Measurements from ENCODE around the gene TAX1BP3.

The TAX1BP3 gene

DNA sequence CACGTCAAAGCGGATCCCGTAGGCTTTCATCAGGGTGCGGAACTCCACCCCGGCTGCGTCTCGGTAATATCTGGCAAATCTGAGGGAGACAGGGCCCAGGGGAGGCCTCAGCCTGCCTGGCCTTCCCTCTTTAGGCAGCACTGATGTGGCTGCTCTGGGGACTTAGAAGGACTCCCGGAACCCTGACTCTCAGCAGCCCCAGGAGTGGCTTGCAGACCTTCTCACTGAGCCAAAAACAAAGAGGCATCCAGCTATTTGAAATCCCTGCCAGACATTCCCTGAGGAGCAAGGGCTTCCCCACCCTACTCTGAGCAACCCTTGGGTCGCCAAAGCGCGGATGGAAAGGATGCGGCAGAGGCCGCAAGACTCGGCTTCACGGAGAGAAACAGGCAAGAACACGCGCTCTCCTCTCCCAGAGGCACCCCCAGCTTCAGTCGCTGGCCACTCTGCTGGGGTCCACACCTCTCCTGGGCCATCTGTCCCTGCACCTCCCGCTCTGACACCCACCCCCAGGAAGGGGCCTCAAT is 19.7 kb upstream of the TAX1BP3 start:
- DNase-seq, result peak in 1 of 2 experiments; percentile 18

DNA sequence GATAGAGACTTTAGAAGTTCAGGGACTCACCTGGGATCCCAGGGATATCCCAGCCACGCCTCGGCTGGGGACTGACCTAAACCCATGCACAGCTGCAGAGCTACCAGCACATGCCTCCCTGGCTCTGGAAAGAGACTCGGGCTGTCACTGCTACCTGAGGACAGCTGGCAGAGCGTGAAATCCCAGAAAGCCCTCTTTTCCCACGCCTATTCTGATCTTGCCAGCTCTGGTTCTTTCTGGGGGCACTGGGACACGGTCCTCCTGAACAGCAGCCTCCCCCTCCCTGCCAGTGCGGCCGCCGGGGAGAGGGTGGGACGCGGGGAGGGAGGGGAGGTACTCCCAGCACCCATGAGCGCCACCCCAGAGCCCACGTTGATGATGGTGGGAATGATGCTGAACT is 16.8 kb upstream of the TAX1BP3 start:
- no peak for DNase-seq

DNA sequence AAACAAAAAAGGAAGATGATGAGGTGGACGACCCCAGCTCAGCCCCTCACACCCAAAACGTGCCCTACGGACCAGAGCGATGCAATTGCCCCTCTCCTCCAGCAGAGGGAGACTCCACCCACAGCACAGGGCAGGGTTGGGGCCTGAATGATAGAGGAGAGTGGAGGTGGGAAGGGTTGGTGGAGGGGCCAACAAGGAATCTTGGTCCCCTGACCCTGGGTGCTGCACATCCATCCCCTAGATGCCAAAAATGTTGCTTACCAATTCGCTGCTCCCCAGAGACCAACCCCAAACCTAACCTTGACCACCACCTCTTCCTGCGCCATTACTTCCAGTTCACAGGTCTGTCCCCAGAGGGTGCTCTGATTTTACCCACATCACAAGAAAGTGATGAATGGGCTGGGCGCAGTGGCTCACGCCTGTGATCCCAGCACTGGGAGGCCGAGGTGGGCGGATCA is 14.7 kb upstream of the TAX1BP3 start:
- peak in 1 of 2 experiments; percentile 35 for DNase-seq

DNA sequence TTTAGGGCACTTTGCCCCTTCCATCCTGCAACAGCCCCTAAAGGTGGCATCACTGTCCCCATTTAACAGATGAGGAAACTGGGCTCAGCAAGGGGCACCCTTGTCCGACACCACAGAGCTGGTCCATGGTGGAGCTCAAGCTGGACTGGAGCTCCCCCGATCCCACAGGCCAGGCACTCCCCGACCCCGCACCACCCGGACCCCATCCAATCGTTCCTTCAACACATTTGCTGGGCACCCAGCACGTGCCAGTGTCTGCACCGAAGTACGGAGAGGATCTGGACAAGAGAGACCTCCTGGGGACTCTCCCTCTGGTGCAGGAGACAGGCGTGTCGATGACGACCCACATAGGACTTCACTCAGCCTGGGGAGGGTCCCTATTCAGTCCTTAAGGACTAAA is 13.7 kb upstream of the TAX1BP3 start:
- no peak for DNase-seq

DNA sequence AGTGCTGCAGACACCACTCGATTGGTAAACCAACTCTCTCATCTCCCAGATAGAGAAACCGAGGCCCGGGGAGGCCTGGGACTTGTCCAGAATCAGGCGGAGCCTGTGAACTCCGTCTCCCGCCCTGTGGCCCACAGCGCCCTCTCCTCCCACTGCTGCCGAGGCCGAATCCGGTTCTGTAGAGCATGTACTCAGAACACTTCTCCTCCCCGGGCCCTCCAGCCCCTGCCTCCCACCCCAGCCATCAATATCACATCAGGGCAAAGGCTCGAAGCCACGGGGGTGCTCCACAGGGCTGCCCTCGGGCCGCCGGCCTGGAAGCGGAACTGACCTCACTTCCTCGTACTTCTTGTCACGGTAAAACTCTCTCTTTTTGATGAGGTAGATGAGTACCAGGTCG is 13.2 kb upstream of the TAX1BP3 start:
- DNase-seq, result no peak

DNA sequence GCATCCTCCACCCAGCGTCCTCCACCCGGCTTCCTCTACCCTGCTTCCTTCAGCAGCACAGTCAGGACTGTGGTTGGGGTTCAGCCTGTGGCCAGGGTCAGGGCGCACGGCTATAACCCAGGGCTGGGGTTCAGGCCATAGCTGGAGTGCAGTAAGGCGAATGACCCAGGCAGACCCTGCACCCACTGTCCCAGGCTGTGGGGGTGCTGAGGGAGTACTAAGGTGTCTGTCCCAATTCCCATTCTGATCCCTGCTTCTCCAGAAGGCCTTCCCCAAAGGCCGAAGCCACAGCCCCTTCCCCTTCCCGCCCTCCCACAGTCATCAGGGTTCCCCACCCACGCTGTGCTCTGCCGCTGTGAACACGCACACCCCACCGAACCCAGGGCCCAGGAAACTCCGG is 12.7 kb upstream of the TAX1BP3 start:
- DNase-seq, result no peak

- no peak for DNase-seq
These were observed 11.3 kb upstream of the TAX1BP3 start for GRCh38 chr17:3679531-3680126.

DNA sequence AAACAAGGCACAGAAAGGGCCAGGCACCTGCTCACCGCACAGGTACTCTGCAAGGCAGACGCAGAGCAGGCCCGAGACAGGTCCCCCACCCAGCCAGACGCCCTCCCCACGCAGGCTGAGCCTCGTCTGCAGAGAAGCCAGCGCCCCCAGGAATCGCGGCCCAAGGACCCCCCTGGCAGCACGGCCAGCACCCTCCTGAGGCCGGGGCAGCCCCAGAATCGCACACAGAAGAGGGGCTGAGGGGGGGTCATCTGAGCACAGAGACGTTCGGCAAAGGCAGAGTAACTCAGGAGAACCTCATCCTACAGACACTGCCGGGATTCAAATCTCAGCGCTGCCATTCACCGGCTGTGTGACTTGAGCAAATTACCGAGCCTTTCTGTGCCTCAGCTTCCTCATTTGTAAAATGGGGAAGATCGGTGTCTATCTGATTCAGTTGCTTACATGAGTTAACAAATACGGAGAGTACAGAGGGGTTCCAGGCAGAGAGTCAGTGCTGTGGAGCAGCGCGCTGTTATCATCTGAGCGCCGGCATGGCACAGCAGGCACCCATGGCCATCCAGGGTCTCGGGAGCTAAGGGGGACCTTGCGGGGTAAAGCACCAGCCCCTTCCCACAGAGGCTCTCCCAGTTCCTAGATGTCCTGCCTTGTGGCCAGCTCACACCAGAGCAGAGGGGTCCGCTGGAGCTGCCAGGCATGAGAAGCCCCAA is 10.6 kb upstream of the TAX1BP3 start:
- no peak for DNase-seq

DNA sequence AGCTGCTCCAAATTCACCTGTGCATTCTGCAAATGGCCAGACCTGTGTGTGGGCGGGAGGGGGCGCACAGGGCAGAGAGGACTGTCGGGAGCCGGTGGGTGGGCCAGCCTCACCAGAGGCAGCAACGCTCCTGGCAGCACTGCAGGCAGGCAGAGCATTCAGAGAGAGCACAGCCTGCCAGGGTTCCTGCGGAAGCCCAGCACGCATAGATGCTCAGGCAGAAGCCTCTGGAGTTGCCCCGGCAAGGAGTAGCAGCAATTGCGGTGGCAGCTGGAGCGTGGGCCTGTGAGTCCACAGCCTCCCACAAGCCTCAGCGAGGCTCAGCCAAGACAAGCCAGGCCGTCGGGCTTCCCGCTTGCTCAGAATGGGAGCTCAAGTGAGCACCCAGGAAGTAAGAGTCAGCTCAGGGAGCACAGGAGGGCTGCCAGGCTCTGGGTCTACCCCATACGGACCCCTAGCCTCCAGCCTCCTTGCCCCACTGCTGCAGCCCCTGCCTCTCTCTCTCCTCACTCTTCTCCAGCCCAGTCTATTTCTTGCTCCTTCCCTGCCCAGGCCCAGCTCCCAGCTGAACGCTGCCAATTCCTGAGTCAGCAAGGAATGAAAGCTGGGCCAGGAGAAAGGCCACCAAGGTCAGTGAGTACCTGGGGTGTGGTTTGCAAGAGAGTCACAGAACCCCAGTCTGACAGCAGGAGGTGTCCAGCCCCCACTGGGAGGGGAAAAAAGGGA is 9.9 kb upstream of the TAX1BP3 start:
- DNase-seq, result no peak

DNA sequence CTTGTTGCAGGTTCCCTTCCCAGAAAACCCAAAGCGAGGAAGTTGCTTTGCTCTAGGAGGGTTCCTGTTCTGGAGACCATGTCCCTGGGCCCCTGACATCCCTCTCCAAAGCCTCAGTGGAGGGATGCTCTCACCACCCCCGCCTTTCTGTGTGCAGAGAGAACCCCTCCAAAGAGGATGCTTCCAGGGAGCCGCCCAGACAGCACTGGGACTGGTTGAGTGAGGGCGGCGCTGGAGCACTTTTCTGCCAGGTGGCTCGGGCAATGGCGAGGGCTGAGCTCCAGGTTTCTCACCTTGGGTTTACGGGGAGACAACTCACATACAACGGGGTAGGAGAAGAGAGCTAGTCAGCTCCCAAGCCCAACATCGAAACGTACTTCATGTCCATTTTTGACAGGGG is 7.5 kb upstream of the TAX1BP3 start:
- DNase-seq, result no peak

GRCh38 chr17:3672571-3672970 is 4.2 kb upstream of the TAX1BP3 start:
- DNase-seq, result no peak

- no peak for DNase-seq
These were observed 1.2 kb upstream of the TAX1BP3 start for GRCh38 chr17:3669548-3669947.

DNA sequence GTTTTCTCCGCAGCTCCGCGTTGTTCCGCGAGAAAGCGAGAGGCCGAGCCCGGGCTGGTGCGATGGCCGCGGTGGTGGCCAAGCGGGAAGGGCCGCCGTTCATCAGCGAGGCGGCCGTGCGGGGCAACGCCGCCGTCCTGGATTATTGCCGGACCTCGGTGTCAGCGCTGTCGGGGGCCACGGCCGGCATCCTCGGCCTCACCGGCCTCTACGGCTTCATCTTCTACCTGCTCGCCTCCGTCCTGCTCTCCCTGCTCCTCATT is 638 bp upstream of the TAX1BP3 start:
- DNase-seq, result no peak

- DNase-seq, result peak; percentile 63 to 78
These were observed 756 bp downstream of the TAX1BP3 start for GRCh38 chr17:3667366-3668278.

- DNase-seq, result no peak
These were observed 1.9 kb downstream of the TAX1BP3 start for GRCh38 chr17:3666516-3666915.

- DNase-seq, result no peak
These were observed 2.5 kb downstream of the TAX1BP3 start for GRCh38 chr17:3665834-3666233.

DNA sequence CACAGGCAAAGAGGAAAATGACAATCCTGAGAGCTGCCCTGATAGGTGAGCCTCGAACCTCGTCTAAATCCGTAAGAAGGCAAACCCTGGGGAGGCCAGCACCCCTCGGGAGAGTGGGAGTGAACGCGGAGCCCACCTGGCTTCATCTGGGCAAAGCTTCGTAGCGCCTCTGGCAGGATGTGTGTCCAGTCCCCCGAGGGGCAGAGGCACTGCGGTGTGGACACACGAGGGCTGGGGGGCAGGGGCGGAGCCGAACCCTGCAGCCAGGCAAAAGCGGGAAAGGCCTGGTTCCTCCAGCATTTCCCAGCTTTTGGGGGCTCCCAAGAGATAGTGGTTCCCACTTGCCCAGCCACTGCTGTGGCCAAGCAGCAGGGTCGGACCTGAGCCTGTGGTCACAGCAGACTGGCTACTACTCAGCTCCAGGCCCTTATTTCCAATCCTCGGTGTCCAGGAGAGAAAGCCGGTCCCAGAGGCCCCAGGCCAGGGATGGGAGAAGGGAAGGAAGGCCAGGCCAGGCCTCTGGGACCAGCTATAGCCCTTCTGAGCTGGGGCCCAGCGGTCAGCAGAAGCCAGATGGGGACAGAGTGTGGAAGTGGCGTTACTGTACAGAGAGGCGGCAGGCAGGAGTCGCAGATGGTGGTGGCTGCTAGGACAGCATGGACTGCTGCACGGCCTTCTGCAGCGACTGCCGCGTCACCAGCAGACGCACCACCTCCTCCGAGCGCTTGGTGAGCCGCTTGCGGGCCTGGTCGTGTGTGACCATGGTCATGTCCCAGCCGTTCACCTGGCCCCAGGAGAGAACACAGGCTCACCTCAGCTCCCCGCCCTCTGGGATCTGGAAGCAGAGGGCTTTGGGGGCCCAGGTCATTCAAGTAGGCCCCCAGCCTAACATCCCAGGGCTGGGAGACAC is 5.0 kb downstream of the TAX1BP3 start:
- DNase-seq, result no peak

DNA sequence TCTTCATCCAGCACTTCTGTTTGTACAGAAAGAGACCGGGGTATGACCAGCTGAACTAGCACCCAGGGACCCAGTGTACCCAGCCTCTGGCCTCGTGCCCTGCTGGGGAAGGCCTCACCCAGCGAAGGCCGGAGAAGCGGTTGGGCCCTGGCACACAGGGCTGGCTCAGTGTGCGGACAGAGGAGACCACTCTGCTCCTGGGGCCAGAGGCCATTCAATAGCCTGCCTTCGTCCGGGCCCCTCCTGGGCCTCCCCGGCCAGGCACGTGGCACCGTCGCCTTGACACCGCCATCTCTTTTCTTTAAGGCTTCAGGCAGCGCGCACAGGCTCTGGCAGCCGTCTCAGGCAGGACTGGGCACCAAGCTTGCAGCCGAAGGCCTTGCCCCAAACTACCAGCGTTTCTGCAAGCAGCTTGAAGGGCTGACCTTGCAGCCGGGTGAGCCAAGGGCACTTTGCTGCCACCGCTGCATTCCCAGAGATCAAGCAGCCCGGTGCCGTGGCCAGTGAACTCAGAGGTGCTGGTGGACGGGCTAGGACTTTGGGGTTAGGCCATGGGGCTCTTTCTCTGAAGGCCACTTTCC is 8.0 kb downstream of the TAX1BP3 start:
- DNase-seq, result no peak

GRCh38 chr17:3659541-3660111 is 8.8 kb downstream of the TAX1BP3 start:
- DNase-seq, result peak in 1 of 2 experiments; percentile 66

DNA sequence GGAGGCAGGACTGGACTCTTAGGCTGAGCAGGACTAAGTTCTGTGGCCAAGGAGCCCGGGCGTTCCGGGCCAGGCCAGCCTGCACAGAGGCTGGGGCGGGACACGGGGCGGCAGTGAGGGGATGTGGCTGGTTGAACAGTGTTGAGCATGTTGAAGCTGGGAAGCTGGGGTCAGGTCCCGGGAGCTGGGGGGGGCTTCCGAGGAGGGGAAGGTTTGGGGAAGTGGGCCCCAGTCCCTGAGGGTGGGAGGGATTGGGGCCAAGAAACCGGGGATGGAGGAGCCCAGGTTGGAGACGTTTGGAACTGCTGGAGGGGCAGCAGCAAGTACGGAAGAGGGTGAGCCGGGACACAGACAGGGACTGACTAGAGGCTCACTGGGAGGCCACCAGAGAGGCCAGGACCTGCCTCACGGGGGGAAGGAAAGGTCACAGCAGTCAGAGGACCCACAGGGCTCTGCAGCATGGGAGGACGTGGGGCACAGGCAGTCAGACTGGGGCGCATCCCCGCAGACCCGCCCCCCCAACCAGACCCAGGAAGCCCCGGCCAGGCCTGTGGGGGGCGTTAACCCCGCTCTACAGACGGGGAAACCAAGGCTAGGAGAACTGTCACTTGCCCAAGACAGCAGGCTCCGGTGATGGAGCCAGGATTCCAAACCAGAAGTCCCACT is 9.5 kb downstream of the TAX1BP3 start:
- no peak for DNase-seq

Data from SW 1271 (cell line).